ENCODE data around the gene DNAH14. TPM values are rescaled to one million over a fixed set of nuclear protein-coding genes. Genes with fewer than 3 reads are reported as not detected.

DNAH14 gene
- total RNA-seq, 4 donors from 2014 or later: 1.5 to 14.1 (median 3.3) TPM

GRCh38 chr1:225354906-225355305, 425.4 kb downstream of the DNAH14 start:
- TF ChIP-seq CTCF (IDR thresholded peaks at IDR 0.05; ENCODE audit: low read depth): no peak

DNA sequence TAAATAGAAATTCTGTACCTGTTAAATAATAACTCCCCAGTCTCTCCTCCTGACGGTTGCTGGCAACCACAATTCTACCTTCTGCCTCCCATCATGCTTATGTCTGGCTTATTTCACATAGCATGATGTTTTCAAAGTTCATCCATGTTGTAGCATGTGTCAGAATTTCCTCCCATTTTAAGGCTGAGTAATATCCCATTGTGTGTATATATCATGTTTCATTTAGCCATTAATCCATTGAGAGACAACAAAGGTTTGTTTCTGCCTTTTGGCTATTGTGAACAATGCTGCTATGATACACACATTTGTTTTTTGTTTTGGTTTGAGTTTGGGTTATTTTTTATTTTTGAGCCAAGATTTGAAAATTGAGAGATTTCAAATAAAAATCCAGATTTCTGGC, 426.4 kb downstream of the DNAH14 start:
- TF ChIP-seq CTCF (IDR thresholded peaks at IDR 0.05; ENCODE audit: low read depth): no peak

DNA sequence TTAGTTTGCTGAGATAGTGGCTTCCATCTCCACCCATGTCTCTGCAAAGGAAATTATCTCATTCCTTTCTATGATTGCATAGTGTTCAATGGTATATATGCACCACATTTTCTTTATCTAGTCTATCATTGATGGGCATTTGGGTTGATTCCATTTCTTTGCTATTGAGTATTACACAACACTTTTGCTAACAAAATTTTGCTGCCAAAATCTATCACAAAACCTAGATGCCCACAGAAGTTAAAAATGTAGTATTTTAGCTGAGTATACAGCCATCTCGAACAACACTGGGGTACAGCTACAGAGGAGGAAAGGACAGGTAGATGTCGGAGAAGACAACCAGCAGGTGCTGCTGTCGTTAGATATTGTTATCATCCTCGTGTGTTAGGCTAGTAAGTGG, 430.6 kb downstream of the DNAH14 start:
- TF ChIP-seq CTCF (IDR thresholded peaks at IDR 0.05; ENCODE audit: low read depth): no peak

DNA sequence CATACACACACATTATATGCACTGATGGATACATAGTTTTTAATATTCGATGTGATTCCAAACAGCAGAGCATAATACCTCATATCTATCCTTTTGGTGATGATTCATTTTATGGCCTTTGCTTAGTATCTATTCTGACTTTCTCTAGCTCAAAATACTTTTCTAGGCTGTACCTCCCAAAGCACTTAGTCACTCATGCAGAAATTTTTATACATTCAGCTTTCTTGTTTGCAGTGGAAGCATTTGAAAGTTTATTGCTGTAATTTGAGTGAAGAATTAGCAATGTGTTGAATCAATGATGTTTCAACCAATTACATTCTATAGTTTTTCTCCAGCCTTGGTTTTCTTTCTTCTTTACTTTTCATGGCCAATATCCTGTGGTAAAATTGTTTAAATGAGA, 431.7 kb downstream of the DNAH14 start:
- TF ChIP-seq CTCF (IDR thresholded peaks at IDR 0.05; ENCODE audit: low read depth): no peak

DNA sequence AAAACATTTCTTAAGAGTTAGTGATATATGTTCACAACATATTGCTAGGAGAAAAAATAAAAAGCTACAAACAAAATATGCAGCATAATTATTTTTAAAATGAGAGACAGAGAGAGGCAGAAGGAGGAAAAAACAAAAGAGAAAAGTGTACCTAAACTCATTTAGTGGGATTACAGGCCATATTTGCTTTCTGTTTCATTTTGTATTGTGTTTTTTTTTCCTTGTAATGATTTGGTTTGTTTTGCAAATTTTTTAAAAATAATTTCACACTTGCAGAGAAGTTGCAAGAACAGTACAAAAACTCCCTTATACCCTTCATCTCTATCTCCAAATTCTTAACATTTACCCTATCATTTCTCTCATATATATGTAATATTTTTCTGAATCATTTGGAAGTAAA, 433.3 kb downstream of the DNAH14 start:
- TF ChIP-seq CTCF (IDR thresholded peaks at IDR 0.05; ENCODE audit: low read depth): no peak

DNA sequence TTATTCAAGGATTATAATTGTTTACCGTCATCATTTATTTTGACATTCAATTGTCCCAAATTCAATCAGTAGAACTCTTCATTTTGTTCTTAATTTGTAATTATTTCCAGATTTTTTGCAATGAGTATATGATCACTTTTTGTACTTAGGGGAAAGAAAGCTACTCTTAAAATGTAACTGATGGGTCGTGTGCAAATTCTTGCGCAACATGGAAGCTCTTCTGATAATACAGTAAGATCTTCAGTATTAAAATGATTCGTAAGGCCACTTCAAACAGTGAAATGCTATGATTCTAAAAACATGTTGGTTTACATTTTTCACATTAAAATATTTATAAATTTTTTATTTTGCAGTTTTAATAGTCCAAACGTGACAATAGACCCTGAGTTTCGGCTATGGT, 435.0 kb downstream of the DNAH14 start:
- TF ChIP-seq CTCF (IDR thresholded peaks at IDR 0.05; ENCODE audit: low read depth): no peak

- TF ChIP-seq CTCF (IDR thresholded peaks at IDR 0.05; ENCODE audit: low read depth): no peak
These were observed 436.5 kb downstream of the DNAH14 start for GRCh38 chr1:225366018-225366417.
